HG02798 (cell line): Measurements from ENCODE around the gene CNRIP1.

ENCODE experiments used
- ATAC-seq: cut with Tn5 transposase; IDR thresholded peaks from one replicate; pipeline ENCODE4 v1.9.1; 2021; ENCODE audit warnings: mild to moderate bottlenecking; ENCODE audit not compliant: unreplicated experiment, poor library complexity

The CNRIP1 gene

GRCh38 chr2:68293755-68294154 lies 26.0 kb downstream of the CNRIP1 start:
- no peak for ATAC-seq

GRCh38 chr2:68293024-68293423 lies 26.7 kb downstream of the CNRIP1 start:
- no peak for ATAC-seq

GRCh38 chr2:68292108-68292710 lies 27.5 kb downstream of the CNRIP1 start:
- ATAC-seq: peak; percentile 80

GRCh38 chr2:68291314-68291713 lies 28.4 kb downstream of the CNRIP1 start:
- ATAC-seq: no peak

GRCh38 chr2:68290901-68291300 lies 28.8 kb downstream of the CNRIP1 start:
- ATAC-seq: no peak

- ATAC-seq: no peak
Measured at GRCh38 chr2:68287580-68288441, 31.9 kb downstream of the CNRIP1 start.

- no peak for ATAC-seq
Measured at GRCh38 chr2:68284896-68285295, 34.9 kb downstream of the CNRIP1 start.

GRCh38 chr2:68283419-68283812 lies 36.3 kb downstream of the CNRIP1 start:
- no peak for ATAC-seq

- ATAC-seq: peak; percentile 40
Measured at GRCh38 chr2:68282811-68283418, 36.8 kb downstream of the CNRIP1 start.

- ATAC-seq: no peak
Measured at GRCh38 chr2:68280796-68281195, 39.0 kb downstream of the CNRIP1 start.

- ATAC-seq: no peak
Measured at GRCh38 chr2:68280348-68280747, 39.4 kb downstream of the CNRIP1 start.

- no peak for ATAC-seq
Measured at GRCh38 chr2:68279691-68280090, 40.1 kb downstream of the CNRIP1 start.

GRCh38 chr2:68278169-68278568 lies 41.6 kb downstream of the CNRIP1 start:
- no peak for ATAC-seq

- no peak for ATAC-seq
Measured at GRCh38 chr2:68274022-68274421, 45.7 kb downstream of the CNRIP1 start.

GRCh38 chr2:68272246-68272994 lies 47.3 kb downstream of the CNRIP1 start:
- ATAC-seq: no peak

GRCh38 chr2:68266655-68267054 lies 53.1 kb downstream of the CNRIP1 start:
- no peak for ATAC-seq

- no peak for ATAC-seq
Measured at GRCh38 chr2:68263632-68264031, 56.1 kb downstream of the CNRIP1 start.

GRCh38 chr2:68258851-68259250 lies 60.9 kb downstream of the CNRIP1 start:
- ATAC-seq: no peak

GRCh38 chr2:68256093-68256450 lies 63.7 kb downstream of the CNRIP1 start:
- ATAC-seq: no peak

- ATAC-seq: no peak
Measured at GRCh38 chr2:68253219-68254068, 66.3 kb downstream of the CNRIP1 start.
